GM12892 (cell line): ENCODE results near the gene OAS2.

Source experiments
- POLR2A ChIP-seq: IDR thresholded peaks from 2 replicates; pipeline ENCODE4 v1.6.1; 2011; ENCODE audit warnings: low read depth, low read length, control low read depth
- POLR2AphosphoS5 ChIP-seq: IDR thresholded peaks from 2 replicates; pipeline ENCODE4 v1.6.1; 2011; ENCODE audit warnings: low read depth, low read length, control low read depth

- no peak for TF ChIP-seq POLR2A
- TF ChIP-seq POLR2AphosphoS5: no peak
Observed at GRCh38 chr12:113016796-113017195, 38.5 kb downstream of the OAS2 start.
